Liver (tissue), 9 donors: ENCODE results near the gene PHLPP1. TPM values are rescaled to one million over a fixed set of nuclear protein-coding genes. Genes with fewer than 3 reads are reported as not detected.

Experiments
- DNase-seq: peaks from one replicate; pipeline ENCODE4 v3.0.0-alpha.2; 2017; ENCODE audit warnings: low spot score
- H3K27ac ChIP-seq, 2 donors: one replicate each; pipeline ENCODE4 v1.7.0; 2013; ENCODE audit warnings: inconsistent platforms in 2 of 2, low read length in 2 of 2, control low read depth in 1 of 2, low read depth in 1 of 2, mild to moderate bottlenecking in 1 of 2
- H3K27me3 ChIP-seq, 4 donors: one replicate each; pipeline versions ENCODE4 v1.6.1 to v1.7.0; 2013; ENCODE audit warnings: low read length in 3 of 4, inconsistent platforms in 1 of 4, mild to moderate bottlenecking in 1 of 4, moderate library complexity in 1 of 4; ENCODE audit not compliant: control insufficient read depth in 4 of 4, insufficient read depth in 4 of 4
- H3K36me3 ChIP-seq, 4 donors: one replicate each; pipeline versions ENCODE4 v1.6.1 to v1.7.0; 2013; ENCODE audit warnings: low read length in 3 of 4, mild to moderate bottlenecking in 3 of 4, low read depth in 1 of 4, moderate library complexity in 1 of 4; ENCODE audit not compliant: control insufficient read depth in 4 of 4, insufficient read depth in 3 of 4
- H3K4me1 ChIP-seq, 4 donors: one replicate each; pipeline versions ENCODE4 v1.6.1 to v1.7.0; 2013; ENCODE audit warnings: low read length in 3 of 4, mild to moderate bottlenecking in 3 of 4, moderate library complexity in 1 of 4; ENCODE audit not compliant: control insufficient read depth in 4 of 4, insufficient read depth in 4 of 4
- H3K4me3 ChIP-seq, 3 donors: one replicate each; pipeline versions ENCODE4 v1.6.1 to v1.7.0; 2013; ENCODE audit warnings: low read length in 3 of 3, control low read depth in 1 of 3, low read depth in 1 of 3, mild to moderate bottlenecking in 1 of 3
- H3K9ac ChIP-seq, 2 donors: one replicate each; pipeline ENCODE4 v1.7.0; 2013; ENCODE audit warnings: low read length in 2 of 2, mild to moderate bottlenecking in 2 of 2, moderate library complexity in 2 of 2, control low read depth in 1 of 2, low read depth in 1 of 2
- H3K9me3 ChIP-seq, 4 donors: one replicate each; pipeline versions ENCODE4 v1.6.1 to v1.7.0; 2013; ENCODE audit warnings: low read length in 3 of 4; ENCODE audit not compliant: control insufficient read depth in 4 of 4
- CTCF ChIP-seq: fragments of 150-350 bp; IDR thresholded peaks from 2 replicates; pipeline ENCODE4 v1.5.1; 2017; ENCODE audit warnings: improper control_type of control experiment, low read depth, low read length; ENCODE audit not compliant: missing input control
- EGR1 ChIP-seq, 2 donors: IDR thresholded peaks; 2 replicates each; pipeline ENCODE4 v1.6.1; 2016 to 2018; ENCODE audit warnings: antibody characterized with exemption in 2 of 2, low read depth in 2 of 2
- FOXA1 ChIP-seq: IDR thresholded peaks from 2 replicates; pipeline ENCODE4 v1.6.1; 2016; ENCODE audit warnings: antibody characterized with exemption
- FOXA2 ChIP-seq: IDR thresholded peaks from 2 replicates; pipeline ENCODE4 v1.6.1; 2016; ENCODE audit warnings: antibody characterized with exemption
- GABPA ChIP-seq, 2 donors: IDR thresholded peaks in 1 of 2; conservative IDR thresholded peaks in 1 of 2; 2 replicates each; pipeline ENCODE4 v1.6.1; 2016; ENCODE audit warnings: antibody characterized with exemption in 2 of 2, mild to moderate bottlenecking in 1 of 2, moderate library complexity in 1 of 2
- HNF4A ChIP-seq, 2 donors: conservative IDR thresholded peaks; 2 replicates each; pipeline ENCODE4 v1.6.1; 2016; ENCODE audit warnings: antibody characterized with exemption in 2 of 2, mild to moderate bottlenecking in 2 of 2
- HNF4G ChIP-seq: IDR thresholded peaks from 2 replicates; pipeline ENCODE4 v1.6.1; 2016; ENCODE audit warnings: antibody characterized with exemption
- JUND ChIP-seq, 2 donors: IDR thresholded peaks; 2 replicates each; pipeline ENCODE4 v1.6.1; 2016; ENCODE audit warnings: antibody characterized with exemption in 2 of 2
- MAX ChIP-seq: IDR thresholded peaks from 2 replicates; pipeline ENCODE4 v1.6.1; 2016; ENCODE audit warnings: antibody characterized with exemption
- NR2F2 ChIP-seq: IDR thresholded peaks from 2 replicates; pipeline ENCODE4 v1.6.1; 2016; ENCODE audit warnings: antibody characterized with exemption
- RAD21 ChIP-seq, 2 donors: IDR thresholded peaks; 2 replicates each; pipeline ENCODE4 v1.6.1; 2016; ENCODE audit warnings: antibody characterized with exemption in 2 of 2, mild to moderate bottlenecking in 2 of 2
- REST ChIP-seq: IDR thresholded peaks from 2 replicates; pipeline ENCODE4 v1.6.1; 2016; ENCODE audit warnings: antibody characterized with exemption, mild to moderate bottlenecking
- SP1 ChIP-seq: IDR thresholded peaks from 2 replicates; pipeline ENCODE4 v1.6.1; 2018; ENCODE audit warnings: antibody characterized with exemption, mild to moderate bottlenecking
- TAF1 ChIP-seq: conservative IDR thresholded peaks from 2 replicates; pipeline ENCODE4 v1.6.1; 2016; ENCODE audit warnings: antibody characterized with exemption, mild to moderate bottlenecking
- YY1 ChIP-seq: IDR thresholded peaks from 2 replicates; pipeline ENCODE4 v1.6.1; 2016; ENCODE audit warnings: antibody characterized with exemption, mild to moderate bottlenecking
- ZBTB33 ChIP-seq: IDR thresholded peaks from 2 replicates; pipeline ENCODE4 v1.6.1; 2016; ENCODE audit warnings: antibody characterized with exemption
- WGBS: extraction: QIAGEN DNeasy Blood & Tissue Kit; methylation state at CpG from one replicate; pipeline ENCODE4 v1.1.7; 2013; 5-methylcytosine and 5-hydroxymethylcytosine counted together
- polyA plus RNA-seq, 2 donors: library from polyadenylated mRNA; stranded (reverse) in 1 of 2; unstranded in 1 of 2; fragments of 200-250 nt in 1 of 2; fragments of >200 nt in 1 of 2; fragmentation: Nextera tagmentation in 1 of 2; extraction: Ambion mirVana in 1 of 2; gene quantifications; one replicate each; pipeline versions ENCODE4 v1.2.1 to v1.2.3, GENCODE V29; 2013 to 2015
- total RNA-seq, 2 donors: library from RNA; depleted of rRNA; stranded (reverse); fragments of >200 nt; gene quantifications; one replicate each; pipeline ENCODE4 v1.2.3, GENCODE V29; 2014
- TF ChIP-seq, protein P1 (sequence below): IDR thresholded peaks from 2 replicates; pipeline ENCODE4 v1.6.1; 2016; ENCODE audit warnings: antibody characterized with exemption
- donor health status: healthy.
- donor health status: healthy.
- donor health status: healthy.
- donor health status: healthy.
- donor health status: healthy.

PHLPP1 gene
- total and polyA plus RNA-seq, 4 donors = 4.2 to 14.5 (median 8.6) TPM

DNA sequence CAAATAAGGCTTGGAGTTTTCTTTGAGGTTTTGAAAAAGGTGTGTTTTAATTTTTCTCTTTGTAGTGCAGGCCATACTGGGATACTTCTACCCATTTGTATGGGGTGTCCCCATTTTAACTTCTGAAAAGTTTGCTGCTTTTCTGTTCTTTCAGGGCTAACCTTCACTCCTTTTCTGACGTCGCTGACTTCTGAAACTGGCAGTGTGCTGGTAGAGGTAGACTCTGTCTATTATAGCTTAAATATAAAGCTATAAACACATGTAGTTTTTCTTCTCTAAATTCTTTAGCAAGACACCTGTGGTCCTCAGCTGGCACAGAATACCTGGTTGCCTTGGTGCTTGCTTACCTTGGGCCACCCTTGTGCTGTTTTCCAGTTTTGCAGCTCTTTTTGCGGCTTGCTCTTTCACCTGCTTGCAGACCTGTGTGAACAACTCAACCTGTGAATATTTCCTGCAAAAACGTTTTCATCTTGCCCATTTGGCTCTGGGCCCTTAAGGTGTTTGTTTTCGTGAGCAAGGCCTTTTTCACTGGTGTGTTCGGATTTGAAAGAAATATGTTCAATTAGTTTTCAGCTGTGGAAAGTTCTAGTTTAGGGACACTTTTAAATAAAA, 42.2 kb downstream of the PHLPP1 start:
- DNase-seq = no peak
- Histone ChIP-seq H3K9me3 (no peaks in the 10 kb centered on the region), H3K27me3 (no peaks in the 10 kb centered on the region), H3K27ac (no peak overlapping the region), H3K36me3 (no peaks in the 10 kb centered on the region), H3K9ac (no peak overlapping the region), H3K4me1 (peaks cover 0 to 7% (median under 1%) of the 10 kb centered on the region in 4 donors), H3K4me3 (no peak overlapping the region)
- 57% methylated on average over 6 of the region's 6 CpGs for WGBS
- TF ChIP-seq TAF1 (no peak), ZBTB33 (no peak)

GRCh38 chr18:62758591-62758990, 43.2 kb downstream of the PHLPP1 start:
- no peaks in the 10 kb centered on the region for H3K36me3 ChIP-seq
- no peaks in the 10 kb centered on the region for H3K27me3 ChIP-seq
- H3K4me1 ChIP-seq = peaks cover 0 to 4% (median 0%) of the 10 kb centered on the region in 4 donors
- no peaks in the 10 kb centered on the region for H3K9me3 ChIP-seq
- TF ChIP-seq JUND (IDR thresholded peaks at IDR 0.05) (no peak), FOXA1 (no peak), HNF4A (conservative IDR thresholded peaks at IDR 0.05) (no peak)
- no peak overlapping the region for H3K4me3 ChIP-seq
- H3K27ac ChIP-seq = no peak overlapping the region
- no peak overlapping the region for H3K9ac ChIP-seq
- WGBS = 59% methylated on average over 3 of the region's 3 CpGs
- DNase-seq = no peak

DNA sequence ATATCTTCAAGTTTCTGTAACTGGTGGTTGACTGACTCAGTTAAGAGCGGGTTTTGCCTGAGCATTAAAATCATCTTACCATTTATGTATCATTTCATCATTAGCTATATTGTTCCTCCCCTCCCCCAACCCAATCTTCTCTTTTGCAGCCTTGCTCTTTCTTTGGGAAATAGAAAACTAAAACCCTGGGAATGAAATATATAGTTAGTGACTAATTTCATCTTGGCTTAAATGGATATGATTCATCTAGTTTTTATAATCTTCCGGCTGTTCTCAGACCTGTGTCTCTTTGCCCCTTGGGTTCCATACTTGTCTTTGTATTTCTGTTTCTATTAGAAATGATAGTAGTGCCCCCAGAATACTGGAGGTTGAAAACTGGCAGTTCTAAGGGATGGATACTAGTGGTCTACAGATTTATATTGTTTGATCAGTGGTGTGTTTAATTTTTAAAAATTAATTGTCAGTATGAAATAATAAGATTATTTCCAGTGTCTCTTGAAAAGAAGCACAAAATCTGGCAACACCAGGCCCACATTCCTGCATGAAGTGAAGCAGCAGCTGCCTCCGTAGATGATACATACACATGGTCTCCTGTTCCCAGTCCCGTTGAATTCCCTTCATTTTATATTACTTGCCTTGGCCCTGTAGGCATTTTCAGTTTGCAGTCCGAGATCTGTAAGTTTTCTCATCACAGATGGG, 44.5 kb downstream of the PHLPP1 start:
- Histone ChIP-seq H3K27ac (no peak overlapping the region), H3K4me1 (peaks cover 0 to 8% (median 1%) of the 10 kb centered on the region in 4 donors), H3K9ac (no peak overlapping the region), H3K36me3 (no peaks in the 10 kb centered on the region), H3K27me3 (no peaks in the 10 kb centered on the region), H3K9me3 (no peaks in the 10 kb centered on the region), H3K4me3 (no peak overlapping the region)
- DNase-seq = no peak
- WGBS = 86% methylated on average over 5 of the region's 5 CpGs
- TF ChIP-seq JUND (IDR thresholded peaks at IDR 0.05) = no peak
- no peak for TF ChIP-seq HNF4G
- no peak for TF ChIP-seq YY1
- no peak for TF ChIP-seq RAD21 (IDR thresholded peaks at IDR 0.05)
- no peak for TF ChIP-seq CTCF
- TF ChIP-seq REST = no peak
- TF ChIP-seq FOXA1 = no peak
- TF ChIP-seq MAX = no peak
- TF ChIP-seq, protein P1, sequence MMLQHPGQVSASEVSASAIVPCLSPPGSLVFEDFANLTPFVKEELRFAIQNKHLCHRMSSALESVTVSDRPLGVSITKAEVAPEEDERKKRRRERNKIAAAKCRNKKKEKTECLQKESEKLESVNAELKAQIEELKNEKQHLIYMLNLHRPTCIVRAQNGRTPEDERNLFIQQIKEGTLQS = no peak
- TF ChIP-seq FOXA2 = no peak
- TF ChIP-seq NR2F2 = no peak
- no peak for TF ChIP-seq ZBTB33
- no peak for TF ChIP-seq TAF1
- no peak for TF ChIP-seq SP1
- no peak for TF ChIP-seq GABPA (IDR thresholded peaks at IDR 0.05 in 1 of 2, conservative IDR thresholded peaks at IDR 0.05 in 1 of 2)
- no peak for TF ChIP-seq HNF4A (conservative IDR thresholded peaks at IDR 0.05)
- TF ChIP-seq EGR1 (IDR thresholded peaks at IDR 0.05; ENCODE audit: low read depth in 2 of 2) = no peak
